GM21423 (cell line): ENCODE measurements around the gene AKIRIN2.

Source experiments
- ATAC-seq: cut with Tn5 transposase; IDR thresholded peaks from one replicate; pipeline ENCODE4 v1.9.1; 2021; ENCODE audit warnings: mild to moderate bottlenecking, moderate library complexity; ENCODE audit not compliant: unreplicated experiment

AKIRIN2 gene

DNA sequence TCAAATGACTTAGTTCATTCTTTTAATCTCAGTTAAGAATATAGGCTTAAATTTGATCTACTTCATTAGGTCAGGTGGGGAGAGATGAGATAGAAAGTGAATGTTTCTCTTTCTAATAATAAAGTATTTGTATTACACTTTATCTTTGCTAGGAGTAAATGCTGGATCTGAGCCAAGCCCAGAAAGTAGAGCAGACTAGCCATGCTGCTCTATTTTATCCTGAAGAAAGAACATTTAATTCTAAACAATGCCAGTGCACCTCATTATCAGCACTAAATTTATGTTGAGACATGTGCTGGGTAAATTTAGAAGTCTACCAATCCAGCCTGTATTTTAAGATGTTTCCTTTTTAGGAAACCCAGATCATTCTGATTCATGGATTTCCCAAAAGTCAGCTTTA, 43.5 kb downstream of the AKIRIN2 start:
- ATAC-seq, result no peak

DNA sequence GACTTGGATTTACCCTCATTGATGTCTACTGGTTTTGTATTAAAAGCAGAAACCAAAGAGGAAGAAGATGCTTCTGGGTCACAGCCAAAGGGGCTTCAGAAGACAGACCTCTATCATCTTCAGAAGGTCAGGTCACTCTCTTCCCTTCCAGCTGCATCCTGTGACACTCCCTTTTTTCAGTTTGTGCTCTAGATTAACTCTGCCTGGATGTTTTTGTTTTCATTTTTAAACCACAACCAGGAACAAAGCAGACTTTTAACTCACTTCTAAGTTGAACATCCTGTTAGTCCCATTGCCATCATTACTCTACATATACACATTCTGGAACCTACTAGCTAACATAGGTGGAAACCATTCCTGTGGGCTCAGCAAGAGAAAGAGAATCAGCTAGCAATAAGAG, 45.2 kb downstream of the AKIRIN2 start:
- peak; percentile 77 for ATAC-seq

DNA sequence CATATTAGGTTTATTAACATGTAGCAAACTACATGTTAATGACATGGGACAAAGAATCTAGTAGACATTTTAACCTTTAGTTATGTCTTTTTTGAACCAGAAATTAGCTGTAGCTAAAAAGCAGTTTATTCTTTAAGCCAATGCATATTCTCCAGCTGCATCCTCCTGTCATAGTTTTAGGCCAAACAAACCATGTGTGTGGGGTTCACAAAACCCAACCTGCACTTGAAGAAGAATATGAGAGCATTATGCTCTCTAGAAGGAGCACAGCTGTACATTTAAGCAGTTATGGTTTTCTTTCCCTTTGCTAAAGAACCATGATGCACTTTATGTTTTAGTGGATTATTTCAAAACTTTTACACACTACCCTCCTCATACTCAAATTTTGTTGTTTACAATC, 46.2 kb downstream of the AKIRIN2 start:
- ATAC-seq, result no peak

DNA sequence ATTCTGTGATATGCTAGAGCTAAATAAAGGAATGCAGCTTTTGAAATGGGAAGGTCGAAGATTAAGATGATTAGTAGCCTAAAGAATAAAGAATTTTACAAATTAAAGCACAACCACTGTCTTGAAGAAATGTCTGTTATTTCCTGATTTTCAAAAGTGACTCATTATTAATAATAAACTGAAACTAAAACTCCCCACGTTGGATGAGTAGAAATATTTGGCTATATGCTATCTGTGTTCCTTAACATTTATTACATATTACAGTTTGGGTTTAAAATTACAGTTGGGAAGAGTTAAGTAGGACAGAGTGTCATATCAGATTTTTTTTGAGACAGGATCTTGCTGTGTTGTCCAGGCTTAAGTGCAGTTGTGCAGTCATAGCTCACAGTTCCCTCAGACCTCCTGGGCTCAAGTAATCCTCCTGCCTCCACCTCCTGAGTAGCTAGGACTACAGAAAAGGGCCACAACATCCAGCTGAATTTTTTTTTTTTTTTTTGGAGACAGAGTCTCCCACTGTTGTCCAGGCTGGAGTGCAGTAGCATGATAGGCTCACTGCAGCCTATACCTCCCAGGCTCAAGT, 47.1 kb downstream of the AKIRIN2 start:
- ATAC-seq, result no peak

DNA sequence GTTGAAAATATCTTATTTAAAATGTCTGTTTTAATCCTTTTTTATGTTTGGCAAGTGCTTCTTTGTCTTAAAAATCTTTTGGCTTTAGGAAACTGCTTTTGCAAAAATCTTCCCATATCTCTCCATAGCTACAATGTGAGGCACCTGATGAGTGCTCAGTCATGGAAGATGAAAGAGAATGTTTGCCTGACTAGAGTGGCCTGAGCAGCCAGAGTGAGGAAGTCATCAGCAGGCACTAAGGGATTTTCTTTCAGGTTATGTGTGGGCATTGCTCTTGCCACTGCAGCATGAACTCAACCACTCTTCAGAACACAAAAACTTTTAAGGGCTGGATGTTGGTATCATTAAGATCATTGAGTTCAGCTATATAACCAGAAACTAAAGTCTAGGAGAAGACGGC, 47.9 kb downstream of the AKIRIN2 start:
- no peak for ATAC-seq

DNA sequence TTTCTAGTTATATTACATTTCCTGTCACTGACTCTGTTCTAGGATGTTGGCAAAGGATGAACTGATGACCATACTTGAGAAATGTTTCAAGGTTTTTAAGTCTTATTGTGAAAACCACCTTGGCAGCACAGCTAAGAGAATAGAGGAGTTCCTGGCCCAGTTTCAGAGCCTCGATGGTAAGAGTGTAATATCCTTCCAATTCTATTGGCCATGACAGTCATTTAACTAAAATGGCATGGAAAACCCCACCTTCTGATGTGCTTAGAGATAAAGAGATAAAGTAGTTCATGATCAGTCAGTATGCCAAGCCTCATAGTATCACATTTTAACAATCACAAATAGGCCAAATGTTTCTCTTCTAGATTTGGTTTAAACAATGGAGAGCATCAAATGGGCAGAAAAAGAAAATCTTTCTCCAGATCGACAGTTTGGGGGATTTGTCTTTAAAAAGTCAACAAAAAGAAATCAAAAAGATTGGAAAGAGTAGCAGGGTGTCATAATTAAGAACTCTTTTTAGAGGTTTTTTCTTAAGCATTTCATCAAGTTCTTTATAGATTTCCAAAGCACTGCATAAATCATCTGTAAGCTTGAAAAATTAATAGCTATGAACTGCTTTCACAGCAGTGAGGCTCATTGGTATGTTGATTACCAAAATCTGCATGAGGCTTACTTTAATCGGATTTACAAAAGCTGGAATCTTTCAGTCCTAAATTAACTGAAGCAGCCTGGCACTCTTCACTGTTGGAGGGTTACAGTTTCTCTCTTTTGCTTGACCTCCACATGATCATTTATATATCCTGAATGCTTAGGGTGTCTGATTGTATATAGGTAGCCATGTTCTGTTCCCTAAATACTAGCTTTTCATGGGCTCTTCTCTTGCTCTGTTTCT, 48.7 kb downstream of the AKIRIN2 start:
- ATAC-seq, result no peak

DNA sequence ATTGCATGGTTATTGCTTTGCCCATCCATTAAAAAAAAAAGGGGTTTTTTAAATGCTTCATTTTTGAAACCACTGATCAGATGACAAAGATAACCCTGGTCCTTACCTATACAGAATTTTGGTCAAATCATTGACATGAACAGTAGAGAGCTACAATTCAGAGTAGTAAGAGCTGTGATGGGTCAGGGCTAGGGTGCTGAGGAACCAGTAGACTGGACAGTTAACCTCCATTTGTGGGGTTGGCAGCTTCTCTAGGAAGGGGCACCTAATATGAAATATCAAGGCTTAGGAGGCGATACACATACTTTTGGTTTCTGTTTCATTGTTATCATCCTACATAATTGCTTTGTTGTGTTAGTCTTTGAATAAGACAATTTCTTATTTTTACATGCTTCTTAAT, 57.0 kb downstream of the AKIRIN2 start:
- no peak for ATAC-seq

DNA sequence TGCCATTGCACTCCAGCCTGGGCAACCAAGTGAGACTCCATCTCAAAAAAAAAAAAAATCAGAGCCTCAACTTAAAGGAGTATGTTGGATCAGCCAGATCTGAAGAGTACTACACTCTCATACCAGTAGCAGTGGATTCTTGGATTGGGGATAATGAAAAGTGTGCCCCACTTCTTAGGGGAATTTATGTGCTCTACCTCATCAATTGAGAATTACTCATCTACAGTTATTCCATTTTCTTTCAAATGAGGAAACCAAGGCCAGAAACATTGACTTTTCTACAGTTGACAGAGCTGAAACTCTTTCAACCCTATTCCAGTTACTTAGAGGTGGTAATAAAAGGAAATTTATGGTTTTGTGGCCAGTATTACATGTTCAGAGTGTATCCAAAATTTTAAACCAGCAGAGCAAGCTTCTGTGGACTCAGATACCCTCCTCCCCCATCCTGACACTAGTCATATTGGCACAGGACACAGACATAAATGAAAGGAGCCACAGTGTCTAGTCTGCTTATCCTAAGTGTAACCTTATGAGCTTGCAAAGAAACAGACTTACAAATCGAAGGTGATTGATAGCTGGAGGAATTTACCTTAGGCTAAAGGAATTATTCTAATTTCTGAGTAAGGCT, 60.9 kb downstream of the AKIRIN2 start:
- no peak for ATAC-seq

DNA sequence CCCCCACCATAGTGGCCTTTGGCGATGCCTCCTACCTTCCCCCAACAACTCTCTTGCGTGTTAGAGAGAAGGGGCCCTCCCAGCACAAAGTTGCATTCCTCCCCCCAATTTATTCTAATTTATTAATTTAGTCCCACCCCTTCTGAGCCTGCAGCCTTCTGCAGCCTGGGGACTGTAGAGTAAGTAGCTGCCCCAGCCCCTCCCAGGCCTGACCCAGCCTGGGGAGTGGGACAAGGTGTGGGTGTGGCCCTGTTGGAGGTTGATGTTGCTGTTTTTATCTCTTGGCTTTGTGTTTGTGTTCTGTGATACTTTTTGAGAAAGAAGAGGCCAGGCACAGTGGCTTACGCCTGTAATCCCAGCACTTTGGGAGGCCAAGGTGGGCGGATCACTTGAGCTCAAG, 62.7 kb downstream of the AKIRIN2 start:
- ATAC-seq, result no peak

DNA sequence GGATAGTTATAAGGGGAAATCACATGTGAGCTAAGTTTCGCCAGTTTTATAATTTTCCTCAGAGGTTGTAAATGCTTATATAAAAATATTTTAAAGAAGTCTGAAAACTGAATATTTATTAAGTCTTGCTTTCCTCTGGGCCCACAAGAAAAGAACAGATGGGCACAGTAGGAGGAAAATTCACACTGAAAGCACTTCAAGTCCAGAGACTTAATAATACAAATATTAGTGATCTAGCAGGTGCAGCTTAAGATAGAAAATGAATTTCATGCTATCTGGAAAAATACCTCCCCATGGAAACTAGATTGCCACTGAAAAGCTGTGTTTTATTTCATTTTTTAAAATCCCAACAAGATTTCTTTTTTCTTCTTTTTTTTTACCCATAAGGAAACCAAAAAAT, 64.9 kb downstream of the AKIRIN2 start:
- no peak for ATAC-seq

DNA sequence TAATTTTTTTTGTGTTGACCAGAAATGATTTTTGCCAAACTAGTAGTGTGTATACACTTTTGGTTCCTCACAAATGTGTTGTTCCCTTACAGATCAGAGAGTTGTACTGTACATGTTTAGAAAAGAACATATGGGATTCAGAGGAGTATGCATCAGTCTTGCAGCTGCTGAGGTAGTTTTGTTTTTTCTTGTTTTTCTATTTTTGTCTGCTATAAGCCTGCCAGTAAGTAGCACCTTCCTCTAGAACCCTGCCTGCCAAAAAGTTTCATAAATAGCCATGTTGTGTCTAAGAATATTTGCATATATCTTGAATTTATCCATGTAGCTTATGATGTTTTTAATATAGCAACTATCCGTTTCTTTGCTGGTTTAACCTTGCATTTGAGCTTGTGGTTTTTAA, 65.7 kb downstream of the AKIRIN2 start:
- ATAC-seq, result no peak

DNA sequence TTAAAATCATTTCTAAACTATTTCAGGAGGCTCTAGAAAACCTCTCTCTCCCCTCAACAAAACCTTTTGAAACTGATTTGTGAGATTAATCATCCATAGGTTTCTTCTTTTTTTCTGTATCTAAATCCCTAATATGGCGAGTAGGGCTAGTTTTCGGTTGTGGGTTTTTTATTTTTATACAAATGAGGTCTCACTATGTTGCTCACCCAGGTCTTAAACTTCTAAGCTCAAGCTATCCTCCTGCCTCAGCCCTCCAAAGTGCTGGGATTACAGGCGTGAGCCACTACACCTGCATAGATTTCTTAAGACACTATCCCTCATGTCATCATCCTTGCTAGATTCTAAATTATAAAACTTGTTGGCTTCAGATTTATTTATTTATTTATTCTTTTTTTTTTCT, 68.2 kb downstream of the AKIRIN2 start:
- no peak for ATAC-seq

DNA sequence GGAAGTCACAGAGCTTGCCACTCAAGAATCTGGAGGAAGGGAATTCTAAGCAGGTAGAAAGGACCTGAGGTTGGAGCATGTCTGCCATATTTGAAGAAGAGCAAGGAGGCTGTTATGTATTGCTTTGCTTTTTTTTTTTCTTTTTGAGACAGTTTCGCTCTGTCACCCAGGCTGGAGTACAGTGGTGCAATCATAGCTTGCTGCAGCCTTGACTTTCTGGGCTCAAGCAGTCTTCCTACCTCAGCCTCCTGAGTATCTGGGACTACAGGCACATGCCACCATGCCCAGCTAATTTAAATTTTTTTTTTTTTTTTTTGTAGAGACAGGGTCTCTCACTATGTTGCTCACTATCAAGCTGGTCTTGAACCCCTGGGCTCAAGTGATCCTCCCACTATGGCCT, 71.3 kb downstream of the AKIRIN2 start:
- no peak for ATAC-seq

DNA sequence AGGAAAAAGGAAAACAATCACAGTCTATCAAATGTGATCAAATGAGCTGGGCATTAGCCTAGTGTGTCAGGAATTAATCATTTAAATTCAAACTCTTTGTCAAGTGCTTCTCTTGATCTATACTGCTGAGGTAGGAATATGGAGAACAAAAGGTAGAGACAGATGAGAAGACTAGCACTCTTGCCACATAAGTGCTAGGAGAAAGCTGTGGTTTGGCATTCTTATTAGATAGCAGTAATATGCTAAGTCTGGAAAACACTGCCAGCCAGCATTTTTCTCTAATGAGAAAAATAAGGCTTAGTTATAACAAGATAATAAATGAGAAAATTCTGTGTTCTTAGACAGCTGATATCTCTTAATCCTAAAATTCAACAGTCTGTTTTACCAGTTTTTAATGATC, 73.2 kb downstream of the AKIRIN2 start:
- no peak for ATAC-seq

DNA sequence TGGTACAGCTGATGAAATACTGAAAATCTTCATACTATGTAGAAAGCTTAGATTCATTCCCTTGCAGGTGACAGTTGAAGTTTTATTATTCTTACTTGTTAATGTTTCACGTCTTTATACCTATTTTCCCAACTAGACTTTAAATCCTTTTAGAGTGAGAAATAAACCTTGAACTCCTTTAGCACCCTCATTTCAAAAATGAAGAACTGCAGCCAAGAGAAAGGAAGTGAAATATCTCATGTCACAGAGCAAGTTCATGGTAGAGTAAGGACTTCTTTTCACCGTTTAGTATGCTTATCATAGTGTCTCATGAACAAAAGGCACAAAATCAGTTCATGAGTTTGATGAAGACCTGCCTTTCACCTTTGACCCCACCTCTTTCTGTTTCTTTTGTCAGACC, 73.6 kb downstream of the AKIRIN2 start:
- no peak for ATAC-seq
